IMR-90 (cell line): ENCODE data around the gene C6orf141. TPM values are rescaled to one million over a fixed set of nuclear protein-coding genes. Genes with fewer than 3 reads are reported as not detected.

ENCODE experiments used
- ATAC-seq: fragments of 200-7000 bp; cut with Tn5 transposase; 2 replicates; pipeline ENCODE4 v1.9.1; 2020; ENCODE audit warnings: low read depth, mild to moderate bottlenecking, moderate library complexity
- BruUV-seq: library from RNA; stranded (reverse); fragments of 400-500 nt; replicated peaks from 2 replicates; lab custom pipeline; 2021; lab: Mats Ljungman, UMichigan
- CTCF ChIA-PET: fragments of 300-600 bp; formaldehyde crosslinking; extraction: SDS; loops from one replicate; lab custom pipeline; 2021; ENCODE audit warnings: antibody characterized with exemption; lab: Yijun Ruan, JAX
- POLR2A ChIA-PET: fragments of 300-600 bp; sonication (Branson Sonifier 250); formaldehyde crosslinking; loops from one replicate; lab custom pipeline; 2022; ENCODE audit warnings: antibody characterized with exemption; ENCODE audit not compliant: unreplicated experiment; lab: Charles Lee
- DNase-seq: peaks from one replicate; pipeline ENCODE4 v3.0.0; 2013
- H2AFZ ChIP-seq: replicated peaks from 2 replicates; pipeline ENCODE3; 2013; ENCODE audit warnings: low read length, mild to moderate bottlenecking; ENCODE audit not compliant: poor library complexity
- H2AK5ac ChIP-seq: 2 replicates; pipeline ENCODE4 v1.6.1; 2013; ENCODE audit warnings: low read depth, low read length, inconsistent platforms
- H2AK9ac ChIP-seq: replicated peaks from 2 replicates; pipeline ENCODE3; 2013; ENCODE audit warnings: mild to moderate bottlenecking, low read depth, low read length, moderate library complexity; ENCODE audit not compliant: poor library complexity
- H2BK120ac ChIP-seq: 2 replicates; pipeline ENCODE4 v1.6.1; 2013; ENCODE audit warnings: low read depth, low read length, inconsistent platforms
- H2BK15ac ChIP-seq: 3 replicates; pipeline ENCODE4 v1.6.1; 2013; ENCODE audit warnings: low read depth, low read length, inconsistent platforms
- H2BK20ac ChIP-seq: 2 replicates; pipeline ENCODE4 v1.6.1; 2013; ENCODE audit warnings: low read depth, mild to moderate bottlenecking, inconsistent platforms, low read length, moderate library complexity
- H2BK5ac ChIP-seq: 2 replicates; pipeline ENCODE4 v1.6.1; 2013; ENCODE audit warnings: mild to moderate bottlenecking, low read depth, low read length, inconsistent platforms; ENCODE audit not compliant: poor library complexity, severe bottlenecking
- H3K14ac ChIP-seq: replicated peaks from 2 replicates; pipeline ENCODE4 v1.6.1; 2013; ENCODE audit warnings: low read depth, low read length, inconsistent platforms
- H3K18ac ChIP-seq: 2 replicates; pipeline ENCODE4 v1.6.1; 2013; ENCODE audit warnings: low read depth, low read length, control low read depth
- H3K23ac ChIP-seq: 2 replicates; pipeline ENCODE4 v1.6.1; 2013; ENCODE audit warnings: low read depth, low read length, inconsistent platforms
- H3K27ac ChIP-seq: 2 replicates; pipeline ENCODE4 v1.5.1; 2013; ENCODE audit warnings: mild to moderate bottlenecking, control low read depth, low read length; ENCODE audit not compliant: insufficient read depth
- H3K27me3 ChIP-seq: 2 replicates; pipeline ENCODE4 v1.6.1; 2013; ENCODE audit warnings: low read length; ENCODE audit not compliant: control insufficient read depth, insufficient read depth
- H3K36me3 ChIP-seq: 2 replicates; pipeline ENCODE4 v1.6.1; 2013; ENCODE audit warnings: low read length, mixed read lengths; ENCODE audit not compliant: control insufficient read depth, insufficient read depth
- H3K4ac ChIP-seq: 2 replicates; pipeline ENCODE4 v1.6.1; 2013; ENCODE audit warnings: low read depth, low read length, inconsistent platforms
- H3K4me1 ChIP-seq: 2 replicates; pipeline ENCODE4 v1.6.1; 2013; ENCODE audit warnings: low read length, mixed read lengths; ENCODE audit not compliant: control insufficient read depth, insufficient read depth
- H3K4me2 ChIP-seq: 2 replicates; pipeline ENCODE4 v1.6.1; 2013; ENCODE audit warnings: low read depth, mild to moderate bottlenecking, control low read depth, low read length, moderate library complexity
- H3K4me3 ChIP-seq: 2 replicates; pipeline ENCODE4 v1.5.1; 2013; ENCODE audit warnings: low read depth, mild to moderate bottlenecking, control low read depth, low read length, moderate library complexity; ENCODE audit not compliant: insufficient read depth
- H3K56ac ChIP-seq: 2 replicates; pipeline ENCODE4 v1.6.1; 2013; ENCODE audit warnings: low read length, inconsistent platforms; ENCODE audit not compliant: insufficient read depth; ENCODE audit errors: extremely low read depth
- H3K79me1 ChIP-seq, 2 experiments: 2 replicates each; pipeline ENCODE4 v1.6.1; 2013; ENCODE audit warnings: low read length in 2 of 2, inconsistent platforms in 1 of 2, low read depth in 1 of 2
- H3K9ac ChIP-seq: 2 replicates; pipeline ENCODE4 v1.6.1; 2013; ENCODE audit warnings: low read depth, low read length, control low read depth
- H3K9me1 ChIP-seq: 2 replicates; pipeline ENCODE4 v1.6.1; 2013; ENCODE audit warnings: low read length, inconsistent platforms; ENCODE audit not compliant: insufficient read depth
- H3K9me3 ChIP-seq: 2 replicates; pipeline ENCODE4 v1.6.1; 2013; ENCODE audit warnings: low read length; ENCODE audit not compliant: control insufficient read depth, insufficient read depth
- H4K20me1 ChIP-seq: 2 replicates; pipeline ENCODE4 v1.6.1; 2013; ENCODE audit warnings: low read length, inconsistent platforms; ENCODE audit not compliant: insufficient read depth
- H4K5ac ChIP-seq: 2 replicates; pipeline ENCODE4 v1.6.1; 2013; ENCODE audit warnings: mild to moderate bottlenecking, low read depth, low read length, control low read depth
- H4K8ac ChIP-seq, 2 experiments: 2 replicates each; pipeline ENCODE4 v1.6.1; 2013; ENCODE audit warnings: low read depth in 2 of 2, low read length in 2 of 2, control low read depth in 1 of 2, inconsistent platforms in 1 of 2
- H4K91ac ChIP-seq: 2 replicates; pipeline ENCODE4 v1.6.1; 2013; ENCODE audit warnings: low read depth, low read length, inconsistent platforms; ENCODE audit not compliant: insufficient read depth
- CEBPB ChIP-seq: IDR thresholded peaks from 2 replicates; pipeline ENCODE4 v1.6.1; 2012; ENCODE audit warnings: low read depth, low read length, improper control_type of control experiment
- CHD1 ChIP-seq: IDR thresholded peaks from 2 replicates; pipeline ENCODE4 v1.6.1; 2012; ENCODE audit warnings: low read depth, low read length, improper control_type of control experiment
- ELK1 ChIP-seq: fragments of 150-350 bp; IDR thresholded peaks from 2 replicates; pipeline ENCODE4 v1.6.1; 2016; ENCODE audit warnings: low read depth, mild to moderate bottlenecking, low read length, moderate library complexity, borderline replicate concordance
- FOS ChIP-seq: fragments of 150-350 bp; IDR thresholded peaks from 2 replicates; pipeline ENCODE4 v1.6.1; 2016; ENCODE audit warnings: low read depth, low read length
- MAZ ChIP-seq: IDR thresholded peaks from 2 replicates; pipeline ENCODE4 v1.6.1; 2012; ENCODE audit warnings: low read depth, mild to moderate bottlenecking, low read length, improper control_type of control experiment, moderate library complexity, borderline replicate concordance
- MXI1 ChIP-seq: IDR thresholded peaks from 2 replicates; pipeline ENCODE4 v1.6.1; 2012; ENCODE audit warnings: low read depth, mild to moderate bottlenecking, low read length, moderate library complexity, borderline replicate concordance
- NFE2L2 ChIP-seq: fragments of 150-350 bp; IDR thresholded peaks from 2 replicates; pipeline ENCODE4 v1.6.1; 2016; ENCODE audit warnings: low read depth, mild to moderate bottlenecking, low read length
- RAD21 ChIP-seq: IDR thresholded peaks from 2 replicates; pipeline ENCODE4 v1.6.1; 2012; ENCODE audit warnings: low read length, improper control_type of control experiment
- RCOR1 ChIP-seq: IDR thresholded peaks from 2 replicates; pipeline ENCODE4 v1.6.1; 2012; ENCODE audit warnings: mild to moderate bottlenecking, low read length, improper control_type of control experiment; ENCODE audit not compliant: insufficient replicate concordance
- RFX5 ChIP-seq: IDR thresholded peaks from 2 replicates; pipeline ENCODE4 v1.8.0; 2012; ENCODE audit warnings: low read depth, mild to moderate bottlenecking, low read length, moderate library complexity
- SMC3 ChIP-seq: fragments of 150-350 bp; IDR thresholded peaks from 2 replicates; pipeline ENCODE4 v1.6.1; 2016; ENCODE audit warnings: low read depth, mild to moderate bottlenecking, antibody characterized with exemption, low read length, moderate library complexity
- USF2 ChIP-seq: fragments of 150-350 bp; IDR thresholded peaks from 2 replicates; pipeline ENCODE4 v1.6.1; 2017; ENCODE audit warnings: mild to moderate bottlenecking, antibody characterized with exemption, low read length, low read depth
- WGBS, 2 experiments: methylation state at CpG; one replicate each; pipeline versions ENCODE4 v1.1.5 to v1.1.7; 2013; ENCODE audit warnings: missing lambda C conversion rate in 2 of 2; ENCODE audit not compliant: insufficient read length in 1 of 2; ENCODE audit errors: extremely low coverage in 2 of 2; 5-methylcytosine and 5-hydroxymethylcytosine counted together
- dilution Hi-C: fragments of 300-500 bp; cut with HindIII; formaldehyde crosslinking; loops from one replicate; pipeline ENCODE4 v1.14.3; 2018; ENCODE audit warnings: low sequenced_read_pairs; ENCODE audit not compliant: unreplicated experiment
- in situ Hi-C: fragments of 300-500 bp; cut with MboI; formaldehyde crosslinking; loops from 3 replicates; pipeline ENCODE4 v1.14.3; 2019; ENCODE audit warnings: low sequenced_read_pairs, inconsistent platforms, mixed read lengths
- intact Hi-C: fragments of 100-400 bp; cut with micrococcal nuclease; formaldehyde crosslinking; loops from 2 replicates; pipeline ENCODE4 v1.10.0; 2022
- polyA plus RNA-seq, 3 experiments: library from polyadenylated mRNA; depleted of rRNA; stranded (reverse); fragments of >200 nt; gene quantifications; 2 replicates each; pipeline ENCODE4 v1.2.3, GENCODE V29; 2012; ENCODE audit warnings: low replicate concordance in 1 of 3
- total RNA-seq: library from RNA; depleted of rRNA; stranded (reverse); fragments of >200 nt; gene quantifications from 2 replicates; pipeline ENCODE4 v1.2.3, GENCODE V29; 2012
- TF ChIP-seq, protein P1 (sequence below): conservative IDR thresholded peaks from 2 replicates; pipeline ENCODE4 v1.5.1; 2012; ENCODE audit warnings: mild to moderate bottlenecking, low read depth, low read length, improper control_type of control experiment

The C6orf141 gene
- total and polyA plus RNA-seq, 2 of the 4 experiments (the other 2 are of a cell fraction): not detected

GRCh38 chr6:49563006-49563886 lies 12.8 kb downstream of the C6orf141 start:
- H4K20me1 ChIP-seq: no peaks in the 10 kb centered on the region
- H3K4me3 ChIP-seq: no peak overlapping the region
- no peak overlapping the region for H3K56ac ChIP-seq
- H3K9me1 ChIP-seq: no peaks in the 10 kb centered on the region
- no peak overlapping the region for H3K23ac ChIP-seq
- in situ Hi-C loops: no loop called here
- no peaks in the 10 kb centered on the region for H3K79me1 ChIP-seq
- H3K9ac ChIP-seq: no peak overlapping the region
- H2AK5ac ChIP-seq: no peak overlapping the region
- no peaks in the 10 kb centered on the region for H3K36me3 ChIP-seq
- no peak overlapping the region for H3K4ac ChIP-seq
- H2BK15ac ChIP-seq: no peak overlapping the region
- TF ChIP-seq RCOR1: no peak
- TF ChIP-seq SMC3: no peak
- TF ChIP-seq ELK1: no peak
- TF ChIP-seq MXI1: no peak
- no peak for TF ChIP-seq CHD1
- no peak for TF ChIP-seq NFE2L2
- no peak for TF ChIP-seq FOS
- TF ChIP-seq CEBPB: no peak
- TF ChIP-seq MAZ: no peak
- TF ChIP-seq USF2: no peak
- TF ChIP-seq RAD21: no peak
- TF ChIP-seq, protein P1, sequence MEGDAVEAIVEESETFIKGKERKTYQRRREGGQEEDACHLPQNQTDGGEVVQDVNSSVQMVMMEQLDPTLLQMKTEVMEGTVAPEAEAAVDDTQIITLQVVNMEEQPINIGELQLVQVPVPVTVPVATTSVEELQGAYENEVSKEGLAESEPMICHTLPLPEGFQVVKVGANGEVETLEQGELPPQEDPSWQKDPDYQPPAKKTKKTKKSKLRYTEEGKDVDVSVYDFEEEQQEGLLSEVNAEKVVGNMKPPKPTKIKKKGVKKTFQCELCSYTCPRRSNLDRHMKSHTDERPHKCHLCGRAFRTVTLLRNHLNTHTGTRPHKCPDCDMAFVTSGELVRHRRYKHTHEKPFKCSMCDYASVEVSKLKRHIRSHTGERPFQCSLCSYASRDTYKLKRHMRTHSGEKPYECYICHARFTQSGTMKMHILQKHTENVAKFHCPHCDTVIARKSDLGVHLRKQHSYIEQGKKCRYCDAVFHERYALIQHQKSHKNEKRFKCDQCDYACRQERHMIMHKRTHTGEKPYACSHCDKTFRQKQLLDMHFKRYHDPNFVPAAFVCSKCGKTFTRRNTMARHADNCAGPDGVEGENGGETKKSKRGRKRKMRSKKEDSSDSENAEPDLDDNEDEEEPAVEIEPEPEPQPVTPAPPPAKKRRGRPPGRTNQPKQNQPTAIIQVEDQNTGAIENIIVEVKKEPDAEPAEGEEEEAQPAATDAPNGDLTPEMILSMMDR: no peak
- no peak for TF ChIP-seq RFX5
- H4K91ac ChIP-seq: no peak overlapping the region
- no TSS peak for BruUV-seq
- H3K4me1 ChIP-seq: no peaks in the 10 kb centered on the region
- ATAC-seq (no peak), DNase-seq (no peak)
- intact Hi-C loops: no loop called here
- no peak overlapping the region for H2BK120ac ChIP-seq
- H3K27ac ChIP-seq: no peak overlapping the region
- CTCF ChIA-PET: no interaction called here
- no peak overlapping the region for H2AK9ac ChIP-seq
- dilution Hi-C loops: no loop called here
- H2BK20ac ChIP-seq: no peak overlapping the region
- no peaks in the 10 kb centered on the region for H3K27me3 ChIP-seq
- H3K9me3 ChIP-seq: no peaks in the 10 kb centered on the region
- no peak overlapping the region for H2AFZ ChIP-seq
- no peak overlapping the region for H3K14ac ChIP-seq
- no CpG with 5 or more reads among the region's 5 CpGs for WGBS, 2 experiments
- no peak overlapping the region for H3K18ac ChIP-seq
- H4K8ac ChIP-seq: no peak overlapping the region
- POLR2A ChIA-PET: no interaction called here
- H2BK5ac ChIP-seq: no peak overlapping the region
- no peak overlapping the region for H3K4me2 ChIP-seq
- H4K5ac ChIP-seq: no peak overlapping the region
